ENCODE data around the gene PAX5.

PAX5 gene

DNA sequence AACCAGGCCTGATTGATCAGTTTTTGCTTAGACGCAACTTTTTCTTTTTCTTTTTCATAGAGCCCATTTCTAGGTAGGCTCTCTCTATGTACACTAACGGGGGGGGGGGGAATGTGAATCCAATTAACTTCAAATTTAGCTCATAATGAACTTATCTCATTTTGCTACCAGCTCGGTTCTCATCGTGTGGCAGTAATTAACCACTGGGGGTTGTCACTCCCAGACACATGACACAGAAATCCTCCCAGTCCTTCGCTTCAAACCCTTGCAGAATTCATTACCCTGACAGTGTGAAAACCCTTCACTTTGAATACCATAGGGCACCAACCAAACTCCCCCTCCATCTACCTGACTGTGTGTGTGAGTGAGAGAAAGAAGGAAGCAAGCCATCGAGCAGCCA lies 144.2 kb downstream of the PAX5 start:
- H4K8ac ChIP-seq (ENCODE audit: low read depth, low read length): no peak overlapping the region
- H2BK15ac ChIP-seq (ENCODE audit: low read length): no peak overlapping the region
- H2AK5ac ChIP-seq (ENCODE audit: low read depth, low read length): no peak overlapping the region
- no peak overlapping the region for H3K9ac ChIP-seq (ENCODE audit: low read depth, low read length, poor library complexity)
- no peak overlapping the region for H3K4me2 ChIP-seq (ENCODE audit: insufficient read depth, low read length, poor library complexity, severe bottlenecking)
- H3K18ac ChIP-seq (ENCODE audit: low read length): no peak overlapping the region
- no peaks in the 10 kb centered on the region for H3K79me1 ChIP-seq (ENCODE audit: low read depth, low read length)
- no peak overlapping the region for H4K91ac ChIP-seq (ENCODE audit: low read depth, low read length, poor library complexity)
- no peaks in the 10 kb centered on the region for H3K36me3 ChIP-seq (replicated peaks in 1 of 2; ENCODE audit: control insufficient read depth in 2 of 2, insufficient read depth in 2 of 2, low read length in 2 of 2)
- no peak overlapping the region for H2BK120ac ChIP-seq (ENCODE audit: low read depth, low read length)
- no peak for DNase-seq (ENCODE audit: low spot score)
- H3K9me3 ChIP-seq (replicated peaks in 1 of 2; ENCODE audit: control insufficient read depth in 2 of 2, insufficient read depth in 1 of 2, low read depth in 1 of 2, low read length in 2 of 2): no peaks in the 10 kb centered on the region
- WGBS, 2 donors (ENCODE audit: extremely low coverage in 2 of 2, insufficient read length in 2 of 2, insufficient replicate concordance in 1 of 2): no CpG with 5 or more reads among the region's 6 CpGs
- H3K27ac ChIP-seq (replicated peaks; ENCODE audit: low read length): no peak overlapping the region
- no peak overlapping the region for H3K4ac ChIP-seq (ENCODE audit: low read length)
- no peak overlapping the region for H3K14ac ChIP-seq (ENCODE audit: low read length)
- peaks cover 5 to 9% of the 10 kb centered on the region in 2 donors for H3K4me1 ChIP-seq (ENCODE audit: control insufficient read depth in 2 of 2, insufficient read depth in 1 of 2, low read depth in 1 of 2, low read length in 2 of 2)
- H2BK5ac ChIP-seq (ENCODE audit: low read length): no peak overlapping the region
- H3K23ac ChIP-seq (ENCODE audit: low read depth, low read length, poor library complexity): no peak overlapping the region
- no peak overlapping the region for H3K4me3 ChIP-seq (ENCODE audit: low read length in 2 of 2)
- H2AFZ ChIP-seq (ENCODE audit: low read length): no peak overlapping the region
- H3K27me3 ChIP-seq (ENCODE audit: control insufficient read depth in 3 of 3, insufficient read depth in 3 of 3, low read depth in 1 of 3, low read length in 3 of 3): no peaks in the 10 kb centered on the region
- no peak overlapping the region for H2BK12ac ChIP-seq (ENCODE audit: low read length)

DNA sequence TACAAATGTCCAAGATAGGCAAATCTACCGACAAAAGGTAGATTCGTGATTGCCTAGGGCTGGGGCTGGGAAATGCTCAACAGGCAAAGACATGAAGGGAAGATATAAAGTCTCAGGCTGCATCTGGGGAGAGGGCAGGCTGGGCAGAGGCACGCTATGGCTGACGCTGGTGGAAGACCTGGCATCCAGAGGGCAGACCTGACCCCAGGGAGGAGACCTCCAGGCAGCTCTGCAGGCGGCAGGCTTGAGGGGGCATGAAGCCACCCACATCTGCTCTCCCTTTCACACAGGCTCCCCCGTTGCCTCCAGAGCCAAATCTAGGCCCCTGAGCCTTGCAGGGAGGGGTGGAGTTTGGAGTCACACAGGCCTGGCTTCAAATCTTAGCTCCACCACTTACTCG lies 145.5 kb downstream of the PAX5 start:
- no peak overlapping the region for H4K8ac ChIP-seq (ENCODE audit: low read depth, low read length)
- peaks cover 0 to 2% (median 0%) of the 10 kb centered on the region in 3 experiments for H3K27me3 ChIP-seq (ENCODE audit: control insufficient read depth in 3 of 3, insufficient read depth in 3 of 3, low read depth in 1 of 3, low read length in 3 of 3)
- no peaks in the 10 kb centered on the region for H3K36me3 ChIP-seq (replicated peaks in 1 of 2; ENCODE audit: control insufficient read depth in 2 of 2, insufficient read depth in 2 of 2, low read length in 2 of 2)
- peaks cover 5 to 9% of the 10 kb centered on the region in 2 donors for H3K4me1 ChIP-seq (ENCODE audit: control insufficient read depth in 2 of 2, insufficient read depth in 1 of 2, low read depth in 1 of 2, low read length in 2 of 2)
- H2BK120ac ChIP-seq (ENCODE audit: low read depth, low read length): no peak overlapping the region
- H2AK5ac ChIP-seq (ENCODE audit: low read depth, low read length): no peak overlapping the region
- H3K4me2 ChIP-seq (ENCODE audit: insufficient read depth, low read length, poor library complexity, severe bottlenecking): no peak overlapping the region
- no peak overlapping the region for H3K18ac ChIP-seq (ENCODE audit: low read length)
- no peaks in the 10 kb centered on the region for H3K9me3 ChIP-seq (replicated peaks in 1 of 2; ENCODE audit: control insufficient read depth in 2 of 2, insufficient read depth in 1 of 2, low read depth in 1 of 2, low read length in 2 of 2)
- no peak overlapping the region for H3K4ac ChIP-seq (ENCODE audit: low read length)
- H2BK12ac ChIP-seq (ENCODE audit: low read length): no peak overlapping the region
- no peak overlapping the region for H2BK5ac ChIP-seq (ENCODE audit: low read length)
- no peak overlapping the region for H4K91ac ChIP-seq (ENCODE audit: low read depth, low read length, poor library complexity)
- H2BK15ac ChIP-seq (ENCODE audit: low read length): no peak overlapping the region
- DNase-seq (ENCODE audit: low spot score): no peak
- WGBS, 2 donors (ENCODE audit: extremely low coverage in 2 of 2, insufficient read length in 2 of 2, insufficient replicate concordance in 1 of 2): no CpG with 5 or more reads among the region's 7 CpGs
- H2AFZ ChIP-seq (ENCODE audit: low read length): no peak overlapping the region
- H3K23ac ChIP-seq (ENCODE audit: low read depth, low read length, poor library complexity): no peak overlapping the region
- no peaks in the 10 kb centered on the region for H3K79me1 ChIP-seq (ENCODE audit: low read depth, low read length)
- H3K27ac ChIP-seq (replicated peaks; ENCODE audit: low read length): no peak overlapping the region
- no peak overlapping the region for H3K9ac ChIP-seq (ENCODE audit: low read depth, low read length, poor library complexity)
- H3K4me3 ChIP-seq (ENCODE audit: low read length in 2 of 2): no peak overlapping the region
- H3K14ac ChIP-seq (ENCODE audit: low read length): no peak overlapping the region

DNA sequence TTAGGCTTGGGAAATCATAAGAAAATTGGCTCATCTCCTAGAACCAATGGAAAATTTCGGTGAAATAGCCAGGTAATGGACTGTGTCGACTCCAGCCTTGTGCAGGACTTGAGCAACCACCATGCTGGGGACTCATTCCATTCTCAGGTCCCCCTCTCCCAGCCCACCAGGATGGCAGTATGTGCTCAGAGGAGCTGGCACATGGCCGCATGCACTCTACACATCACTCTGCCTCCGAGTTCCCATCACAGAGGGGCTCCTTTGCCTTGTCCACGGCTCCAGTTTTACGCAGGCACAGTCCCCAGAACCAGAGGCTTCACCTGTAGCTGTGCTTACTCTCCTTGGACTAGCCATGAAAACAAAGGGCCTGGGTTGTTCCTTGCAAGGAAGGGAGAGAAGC lies 149.3 kb downstream of the PAX5 start:
- Histone ChIP-seq H2BK12ac (ENCODE audit: low read length) (no peak overlapping the region), H3K4me1 (ENCODE audit: control insufficient read depth in 2 of 2, insufficient read depth in 1 of 2, low read depth in 1 of 2, low read length in 2 of 2) (peaks cover 9 to 13% of the 10 kb centered on the region in 2 donors), H2BK120ac (ENCODE audit: low read depth, low read length) (no peak overlapping the region), H3K36me3 (replicated peaks in 1 of 2; ENCODE audit: control insufficient read depth in 2 of 2, insufficient read depth in 2 of 2, low read length in 2 of 2) (peaks cover 0 to 17% of the 10 kb centered on the region in 2 donors), H3K4me3 (ENCODE audit: low read length in 2 of 2) (no peak overlapping the region), H2BK5ac (ENCODE audit: low read length) (no peak overlapping the region), H3K27me3 (ENCODE audit: control insufficient read depth in 3 of 3, insufficient read depth in 3 of 3, low read depth in 1 of 3, low read length in 3 of 3) (peaks cover 0 to 2% (median 0%) of the 10 kb centered on the region in 3 experiments), H4K8ac (ENCODE audit: low read depth, low read length) (no peak overlapping the region), H4K91ac (ENCODE audit: low read depth, low read length, poor library complexity) (no peak overlapping the region), H3K23ac (ENCODE audit: low read depth, low read length, poor library complexity) (no peak overlapping the region), H3K18ac (ENCODE audit: low read length) (peak overlapping the region; percentile 46), H3K79me1 (ENCODE audit: low read depth, low read length) (no peaks in the 10 kb centered on the region), H3K9me3 (replicated peaks in 1 of 2; ENCODE audit: control insufficient read depth in 2 of 2, insufficient read depth in 1 of 2, low read depth in 1 of 2, low read length in 2 of 2) (no peaks in the 10 kb centered on the region), H3K9ac (ENCODE audit: low read depth, low read length, poor library complexity) (no peak overlapping the region), H3K14ac (ENCODE audit: low read length) (no peak overlapping the region), H3K4me2 (ENCODE audit: insufficient read depth, low read length, poor library complexity, severe bottlenecking) (no peak overlapping the region), H2BK15ac (ENCODE audit: low read length) (no peak overlapping the region), H3K27ac (replicated peaks; ENCODE audit: low read length) (no peak overlapping the region), H2AFZ (ENCODE audit: low read length) (no peak overlapping the region), H2AK5ac (ENCODE audit: low read depth, low read length) (no peak overlapping the region), H3K4ac (ENCODE audit: low read length) (no peak overlapping the region)
- DNase-seq (ENCODE audit: low spot score): no peak
- WGBS, 2 donors (ENCODE audit: extremely low coverage in 2 of 2, insufficient read length in 2 of 2, insufficient replicate concordance in 1 of 2): no CpG with 5 or more reads among the region's 6 CpGs

DNA sequence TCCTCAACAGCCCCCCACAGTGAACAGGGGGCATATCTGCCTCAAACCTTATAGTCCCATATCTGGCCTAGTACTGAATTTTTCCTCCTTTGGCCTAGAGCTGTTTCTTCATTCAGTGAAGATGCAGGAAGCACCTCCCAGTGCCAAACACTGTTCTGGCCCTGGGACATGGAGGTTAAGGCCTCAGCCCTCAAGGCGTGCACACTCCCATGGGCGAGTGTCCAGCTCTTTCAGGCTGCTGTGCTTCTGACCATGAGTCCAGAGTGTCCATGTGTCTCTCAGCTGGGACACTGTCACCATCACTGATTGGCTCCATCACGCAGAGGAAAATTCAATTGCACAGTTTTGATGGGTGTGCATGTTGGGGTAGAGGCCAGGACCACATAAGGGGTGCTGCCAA lies 151.5 kb downstream of the PAX5 start:
- Histone ChIP-seq H2AFZ (ENCODE audit: low read length) (no peak overlapping the region), H2AK5ac (ENCODE audit: low read depth, low read length) (peak overlapping the region; percentile 15), H3K36me3 (replicated peaks in 1 of 2; ENCODE audit: control insufficient read depth in 2 of 2, insufficient read depth in 2 of 2, low read length in 2 of 2) (peaks cover 0 to 36% of the 10 kb centered on the region in 2 donors), H3K27me3 (ENCODE audit: control insufficient read depth in 3 of 3, insufficient read depth in 3 of 3, low read depth in 1 of 3, low read length in 3 of 3) (peaks cover 0 to 2% (median 0%) of the 10 kb centered on the region in 3 experiments), H3K4me1 (ENCODE audit: control insufficient read depth in 2 of 2, insufficient read depth in 1 of 2, low read depth in 1 of 2, low read length in 2 of 2) (peaks cover 9 to 13% of the 10 kb centered on the region in 2 donors), H3K14ac (ENCODE audit: low read length) (no peak overlapping the region), H3K4ac (ENCODE audit: low read length) (no peak overlapping the region), H3K18ac (ENCODE audit: low read length) (peak overlapping the region; percentile 68), H3K27ac (replicated peaks; ENCODE audit: low read length) (no peak overlapping the region), H3K4me3 (ENCODE audit: low read length in 2 of 2) (no peak overlapping the region), H4K8ac (ENCODE audit: low read depth, low read length) (no peak overlapping the region), H2BK120ac (ENCODE audit: low read depth, low read length) (no peak overlapping the region), H3K9me3 (replicated peaks in 1 of 2; ENCODE audit: control insufficient read depth in 2 of 2, insufficient read depth in 1 of 2, low read depth in 1 of 2, low read length in 2 of 2) (no peaks in the 10 kb centered on the region), H3K23ac (ENCODE audit: low read depth, low read length, poor library complexity) (no peak overlapping the region), H2BK15ac (ENCODE audit: low read length) (no peak overlapping the region), H3K4me2 (ENCODE audit: insufficient read depth, low read length, poor library complexity, severe bottlenecking) (no peak overlapping the region), H2BK12ac (ENCODE audit: low read length) (no peak overlapping the region), H4K91ac (ENCODE audit: low read depth, low read length, poor library complexity) (no peak overlapping the region), H3K9ac (ENCODE audit: low read depth, low read length, poor library complexity) (no peak overlapping the region), H2BK5ac (ENCODE audit: low read length) (no peak overlapping the region), H3K79me1 (ENCODE audit: low read depth, low read length) (no peaks in the 10 kb centered on the region)
- WGBS, 2 donors (ENCODE audit: extremely low coverage in 2 of 2, insufficient read length in 2 of 2, insufficient replicate concordance in 1 of 2): no CpG with 5 or more reads among the region's 3 CpGs
- DNase-seq (ENCODE audit: low spot score): no peak
